GM23248 (cell line): ENCODE measurements around the gene TRIM2.

Source experiments
- EZH2 ChIP-seq: fragments of 200-600 bp; sonication (generic); IDR thresholded peaks from 2 replicates; pipeline ENCODE4 v1.6.1; 2018; ENCODE audit warnings: antibody characterized with exemption, mild to moderate bottlenecking; ENCODE audit not compliant: insufficient read depth, poor library complexity, severe bottlenecking
- EZH2phosphoT487 ChIP-seq: fragments of 200-600 bp; sonication (generic); IDR thresholded peaks from 2 replicates; pipeline ENCODE4 v1.6.1; 2018; ENCODE audit warnings: antibody characterized with exemption, moderate library complexity, mild to moderate bottlenecking, low read depth; ENCODE audit not compliant: insufficient read depth

DNA sequence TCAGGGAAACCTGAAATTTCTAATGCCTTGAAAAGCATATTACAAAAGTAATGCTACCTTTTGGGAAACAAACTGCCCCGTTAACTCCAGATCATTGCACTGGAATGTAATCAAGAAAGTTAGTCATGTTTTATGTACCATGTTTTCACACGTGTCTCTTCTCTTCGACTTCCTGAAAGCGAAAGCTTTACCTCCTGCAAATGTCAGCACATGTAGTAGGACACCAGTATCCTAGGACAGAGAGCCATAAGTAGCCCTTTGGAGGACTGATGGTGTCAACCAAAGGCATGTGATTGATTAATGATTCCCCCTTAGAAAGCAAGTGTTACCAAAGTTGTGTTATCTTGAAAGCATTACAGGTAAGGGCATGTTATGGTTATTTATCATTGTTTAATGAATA lies 131.4 kb downstream of the TRIM2 start:
- TF ChIP-seq EZH2 = no peak
- no peak for TF ChIP-seq EZH2phosphoT487
